GM12875 (cell line): Measurements from ENCODE around the gene CALR.
A peak's percentile ranks its signal among the peaks of the same experiment; 100 is the strongest.

ENCODE experiments used
- H3K4me3 ChIP-seq: one replicate; pipeline ENCODE4 v1.5.1; 2011; ENCODE audit warnings: low read depth, low read length, control low read depth
- CTCF ChIP-seq: IDR thresholded peaks from 2 replicates; pipeline ENCODE4 v1.5.1; 2011; ENCODE audit warnings: low read depth, mild to moderate bottlenecking, control low read depth, inconsistent platforms, low read length, moderate library complexity, borderline replicate concordance; ENCODE audit not compliant: insufficient read depth

Gene CALR

GRCh38 chr19:12955996-12956395 lies 17.6 kb downstream of the CALR start:
- no peak for TF ChIP-seq CTCF
- H3K4me3 ChIP-seq: peak overlapping the region; percentile 99

- H3K4me3 ChIP-seq: peak within 1 kb of the TSS; percentile 99
- TF ChIP-seq CTCF: no peak
Observed at GRCh38 chr19:12956446-12957388, 18.3 kb downstream of the CALR start, which contains the start of gene GADD45GIP1. Gene GADD45GIP1, minus strand, starts transcription at chr19:12957223. Its CDS starts 11 bp downstream, at chr19:12957212.

- peak overlapping the region; percentile 99 for H3K4me3 ChIP-seq
Observed at GRCh38 chr19:12957389-12957952, 19.1 kb downstream of the CALR start.

- TF ChIP-seq CTCF: no peak
- no peak overlapping the region for H3K4me3 ChIP-seq
Observed at GRCh38 chr19:12959481-12959880, 21.1 kb downstream of the CALR start.

DNA sequence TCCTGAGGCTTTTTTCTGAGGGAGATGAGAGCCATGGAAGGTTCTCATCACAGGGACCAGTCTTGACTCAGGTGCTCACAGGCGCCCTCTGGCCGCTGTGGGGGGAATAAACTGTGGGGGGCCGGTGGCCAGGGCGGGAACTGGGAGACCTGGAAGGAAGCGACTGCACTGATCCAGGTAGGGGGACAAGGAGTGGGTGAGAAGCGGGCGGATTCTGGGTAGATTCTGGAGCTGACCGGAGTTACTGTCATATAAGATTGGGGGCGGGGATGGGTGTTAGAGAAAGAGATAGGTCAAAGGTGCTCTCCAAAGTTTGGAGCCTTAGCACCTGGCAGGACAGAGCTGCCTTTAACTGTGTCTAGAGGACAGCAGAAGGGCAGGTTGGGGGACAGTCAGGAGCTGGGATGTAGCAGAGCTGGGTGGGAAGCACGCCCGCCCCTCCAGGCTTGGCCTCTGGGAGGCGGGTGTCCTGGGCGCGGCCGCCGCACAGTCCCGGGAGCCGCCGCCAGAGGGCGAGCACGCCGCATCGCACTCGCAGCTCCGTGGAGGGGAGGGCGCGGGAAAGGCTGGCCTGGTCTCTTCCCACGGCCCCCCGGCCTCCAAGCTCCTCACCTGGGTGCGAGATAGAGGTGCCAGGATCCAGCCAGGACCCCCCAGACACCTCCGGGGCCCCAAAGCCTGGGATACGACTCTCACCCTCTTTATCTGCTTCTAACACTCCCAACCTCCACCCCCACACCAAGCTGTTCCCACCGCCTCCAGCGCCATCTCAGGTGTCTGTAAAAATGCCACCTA lies 26.8 kb downstream of the CALR start:
- peak; percentile 100 for TF ChIP-seq CTCF
- H3K4me3 ChIP-seq: peak overlapping the region; percentile 51

GRCh38 chr19:12965812-12966135 lies 27.4 kb downstream of the CALR start:
- H3K4me3 ChIP-seq: no peak overlapping the region
- no peak for TF ChIP-seq CTCF

- no peak for TF ChIP-seq CTCF
- no peak overlapping the region for H3K4me3 ChIP-seq
Observed at GRCh38 chr19:12967907-12968306, 29.5 kb downstream of the CALR start.
